ENCODE results near the gene GPS2. TPM values are rescaled to one million over a fixed set of nuclear protein-coding genes. Genes with fewer than 3 reads are reported as not detected.

Gene GPS2
- total and polyA plus RNA-seq, 5 donors from 2014 or later, result 79.3 to 129 (median 103) TPM

DNA sequence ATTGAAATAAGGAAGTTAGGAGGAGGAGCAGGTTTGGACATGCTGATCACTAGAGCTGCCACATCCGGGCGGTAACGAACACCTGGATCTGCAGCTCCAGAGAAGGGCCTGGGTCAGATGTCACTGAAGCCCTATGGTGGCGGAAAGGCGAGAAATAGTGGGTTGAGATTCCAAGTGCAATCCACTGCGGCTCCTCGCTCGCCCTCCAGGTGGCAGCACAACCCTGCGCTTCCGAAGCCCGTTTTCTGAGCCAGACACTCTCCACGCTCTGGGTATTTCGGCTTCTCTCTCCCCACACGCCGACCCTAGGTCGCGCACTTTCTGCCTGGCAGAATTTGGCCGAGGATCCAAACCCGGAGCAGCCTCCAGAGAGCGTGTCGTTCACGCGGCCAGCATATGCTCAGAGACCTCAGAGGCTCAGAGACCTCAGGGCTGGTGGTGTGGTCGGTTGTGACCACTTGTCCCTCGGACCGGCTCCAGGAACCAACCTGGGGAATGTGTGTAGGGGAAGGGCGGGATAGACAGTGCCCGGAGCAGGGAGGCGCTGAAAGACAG, 34.6 kb downstream of the GPS2 start:
- ATAC-seq (ENCODE audit: low read depth in 2 of 2) (peak; percentile 89 to 91), DNase-seq (peak; percentile 76 to 86 (median 85))
- H3K9me3 Mint-ChIP-seq, result no peaks in the 10 kb centered on the region
- H3K4me1 Mint-ChIP-seq, result peaks cover 0 to 31% (median 12%) of the 10 kb centered on the region in 4 donors
- H3K27ac Mint-ChIP-seq, result peak overlapping the region in 1 of 3 donors; percentile 73
- Histone ChIP-seq H3K9me3 (ENCODE audit: control insufficient read depth in 2 of 2, low read length in 2 of 2) (no peaks in the 10 kb centered on the region), H3K27me3 (ENCODE audit: control insufficient read depth, insufficient read depth, low read length) (no peaks in the 10 kb centered on the region), H3K4me1 (ENCODE audit: control insufficient read depth, insufficient read depth, low read length, poor library complexity, severe bottlenecking) (peaks cover 21% of the 10 kb centered on the region), H3K4me3 (ENCODE audit: low read depth, low read length) (peak overlapping the region; percentile 48), H3K27ac (ENCODE audit: insufficient read depth, low read length, poor library complexity, severe bottlenecking) (no peak overlapping the region), H3K36me3 (ENCODE audit: control insufficient read depth, insufficient read depth, low read length) (no peaks in the 10 kb centered on the region)
- H3K4me3 Mint-ChIP-seq, result peak overlapping the region; percentile 82 to 87 (median 86)
- no peaks in the 10 kb centered on the region for H3K36me3 Mint-ChIP-seq
- H3K27me3 Mint-ChIP-seq, result peaks cover 49% of the 10 kb centered on the region

DNA sequence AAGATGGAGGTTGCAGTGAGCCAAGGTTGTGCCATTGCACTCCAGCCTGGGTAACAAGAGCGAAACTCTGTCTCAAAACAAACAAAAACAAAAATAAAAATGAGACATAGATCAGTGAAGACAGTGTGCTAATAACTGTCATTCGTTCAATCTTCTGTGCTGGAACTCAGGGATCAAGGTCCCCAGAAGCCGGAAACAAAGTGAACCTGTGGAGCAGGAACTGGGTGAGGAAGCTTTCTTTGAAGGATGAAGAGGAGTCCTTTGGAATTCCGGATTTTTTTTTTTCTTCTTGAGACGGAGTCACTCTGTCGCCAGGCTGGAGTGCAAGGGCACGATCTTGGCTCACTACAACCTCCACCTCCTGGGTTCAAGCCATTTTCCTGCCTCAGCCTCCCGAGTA, 35.7 kb downstream of the GPS2 start:
- Histone ChIP-seq H3K9me3 (ENCODE audit: control insufficient read depth in 2 of 2, low read length in 2 of 2) (no peaks in the 10 kb centered on the region), H3K27ac (ENCODE audit: insufficient read depth, low read length, poor library complexity, severe bottlenecking) (no peak overlapping the region), H3K4me1 (ENCODE audit: control insufficient read depth, insufficient read depth, low read length, poor library complexity, severe bottlenecking) (peaks cover 21% of the 10 kb centered on the region), H3K4me3 (ENCODE audit: low read depth, low read length) (no peak overlapping the region), H3K36me3 (ENCODE audit: control insufficient read depth, insufficient read depth, low read length) (no peaks in the 10 kb centered on the region), H3K27me3 (ENCODE audit: control insufficient read depth, insufficient read depth, low read length) (no peaks in the 10 kb centered on the region)
- Mint-ChIP-seq H3K27ac (no peak overlapping the region), H3K9me3 (no peaks in the 10 kb centered on the region), H3K27me3 (peaks cover 50% of the 10 kb centered on the region), H3K4me1 (peaks cover 0 to 31% (median 12%) of the 10 kb centered on the region in 4 donors), H3K4me3 (peak overlapping the region in 1 of 4 donors; percentile 86), H3K36me3 (no peaks in the 10 kb centered on the region)
- DNase-seq (no peak), ATAC-seq (ENCODE audit: low read depth in 2 of 2) (no peak)

DNA sequence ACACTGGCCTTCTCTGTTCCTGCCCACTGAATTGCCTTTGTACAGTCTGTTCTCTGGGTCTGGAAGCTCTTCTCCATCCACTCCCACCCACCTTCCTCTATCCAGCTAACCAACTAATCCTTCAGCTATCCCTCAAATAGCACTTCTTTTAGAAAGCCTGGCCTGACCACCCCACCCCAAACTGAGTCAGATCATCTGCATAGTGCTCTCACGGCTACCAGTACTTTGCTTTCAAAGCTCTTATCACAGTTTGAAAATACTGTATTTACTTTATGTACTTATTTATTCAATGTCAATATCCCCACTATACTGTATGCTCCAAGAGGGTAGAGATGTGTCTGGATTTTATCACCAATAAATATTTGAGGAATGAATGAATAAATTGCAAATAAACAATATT, 48.4 kb downstream of the GPS2 start:
- Mint-ChIP-seq H3K27me3 (peaks cover 41% of the 10 kb centered on the region), H3K4me1 (peaks cover 5 to 24% (median 12%) of the 10 kb centered on the region in 4 donors), H3K27ac (peak overlapping the region in 2 of 3 donors; percentile 20 to 78), H3K36me3 (no peaks in the 10 kb centered on the region), H3K9me3 (peaks cover 0 to 2% (median 0%) of the 10 kb centered on the region in 7 donors), H3K4me3 (peak overlapping the region in 1 of 4 donors; percentile 67)
- Histone ChIP-seq H3K27me3 (ENCODE audit: control insufficient read depth, insufficient read depth, low read length) (peaks cover 6% of the 10 kb centered on the region), H3K27ac (ENCODE audit: insufficient read depth, low read length, poor library complexity, severe bottlenecking) (no peak overlapping the region), H3K9me3 (ENCODE audit: control insufficient read depth in 2 of 2, low read length in 2 of 2) (no peaks in the 10 kb centered on the region), H3K4me3 (ENCODE audit: low read depth, low read length) (no peak overlapping the region), H3K4me1 (ENCODE audit: control insufficient read depth, insufficient read depth, low read length, poor library complexity, severe bottlenecking) (peaks cover 19% of the 10 kb centered on the region), H3K36me3 (ENCODE audit: control insufficient read depth, insufficient read depth, low read length) (no peaks in the 10 kb centered on the region)
- no peak for DNase-seq
- no peak for ATAC-seq (ENCODE audit: low read depth in 2 of 2)

DNA sequence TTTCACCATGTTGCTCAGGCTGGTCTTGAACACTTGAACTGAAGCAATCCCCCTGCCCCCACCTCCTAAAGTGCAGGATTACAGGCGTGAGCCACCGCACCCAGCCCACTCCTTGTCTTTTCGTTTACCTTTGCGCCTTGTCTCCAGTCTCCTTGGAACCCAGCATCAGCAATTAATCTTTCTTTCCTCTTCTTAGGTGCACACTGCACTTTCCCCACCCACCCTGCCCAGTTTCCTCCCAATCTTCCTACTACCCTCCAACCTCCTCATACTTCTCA, 51.4 kb downstream of the GPS2 start:
- peak overlapping the region; percentile 27 to 90 (median 66) for H3K4me3 Mint-ChIP-seq
- ATAC-seq (ENCODE audit: low read depth in 2 of 2) (no peak), DNase-seq (no peak)
- H3K4me1 Mint-ChIP-seq, result peaks cover 5 to 32% (median 13%) of the 10 kb centered on the region in 4 donors
- H3K9me3 Mint-ChIP-seq, result peaks cover 0 to 2% (median 0%) of the 10 kb centered on the region in 7 donors
- Histone ChIP-seq H3K4me3 (ENCODE audit: low read depth, low read length) (no peak overlapping the region), H3K27me3 (ENCODE audit: control insufficient read depth, insufficient read depth, low read length) (peaks cover 6% of the 10 kb centered on the region), H3K4me1 (ENCODE audit: control insufficient read depth, insufficient read depth, low read length, poor library complexity, severe bottlenecking) (peaks cover 34% of the 10 kb centered on the region), H3K36me3 (ENCODE audit: control insufficient read depth, insufficient read depth, low read length) (peaks cover 5% of the 10 kb centered on the region), H3K27ac (ENCODE audit: insufficient read depth, low read length, poor library complexity, severe bottlenecking) (no peak overlapping the region), H3K9me3 (ENCODE audit: control insufficient read depth in 2 of 2, low read length in 2 of 2) (no peaks in the 10 kb centered on the region)
- H3K27me3 Mint-ChIP-seq, result peaks cover 33% of the 10 kb centered on the region
- H3K36me3 Mint-ChIP-seq, result no peaks in the 10 kb centered on the region
- H3K27ac Mint-ChIP-seq, result no peak overlapping the region

DNA sequence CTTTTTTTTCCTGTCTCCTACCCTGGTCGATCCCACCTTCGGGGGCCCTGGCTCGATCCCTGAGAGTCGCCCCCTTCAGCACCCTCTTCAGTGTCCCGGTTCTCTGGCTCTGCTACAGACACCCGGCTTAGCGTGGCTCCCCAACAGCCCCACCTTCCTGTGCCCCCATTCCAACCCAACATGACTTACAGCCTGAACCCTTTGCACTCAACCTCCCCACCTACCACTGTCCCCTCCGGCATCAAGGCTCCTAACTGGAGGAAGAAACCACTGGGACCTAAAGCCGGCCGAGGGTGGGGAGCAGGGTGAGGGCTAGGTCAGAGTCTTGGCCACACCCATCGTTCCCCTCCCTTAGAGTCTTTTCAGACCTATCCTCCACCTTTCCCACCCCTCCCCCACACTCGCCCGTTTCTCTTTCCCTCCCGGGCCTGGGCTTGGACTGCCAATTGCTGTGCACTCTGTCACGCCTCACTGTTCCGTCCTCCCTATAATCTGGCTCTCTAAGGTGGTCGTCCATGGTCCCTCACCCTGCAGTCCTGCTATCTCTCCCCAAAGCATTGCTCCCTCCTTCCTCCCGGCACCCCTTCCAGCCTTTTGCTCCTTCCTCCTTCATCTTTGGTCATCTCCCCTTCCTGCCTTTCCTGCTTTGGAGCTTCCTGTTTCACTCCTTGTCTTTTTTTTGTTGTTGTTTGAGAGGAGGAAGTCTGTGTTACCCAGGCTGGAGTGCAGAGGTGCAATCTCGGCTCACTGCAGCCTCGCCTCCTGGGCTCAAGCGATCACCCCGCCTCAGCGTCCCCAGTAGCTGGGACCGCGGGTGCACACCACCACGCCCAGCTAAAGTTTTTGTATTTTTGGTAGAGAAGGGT, 52.0 kb downstream of the GPS2 start:
- Mint-ChIP-seq H3K27ac (peak overlapping the region in 2 of 3 donors; percentile 26 to 42), H3K4me3 (peak overlapping the region; percentile 58 to 90 (median 72)), H3K9me3 (peaks cover 0 to 2% (median 0%) of the 10 kb centered on the region in 7 donors), H3K27me3 (peaks cover 33% of the 10 kb centered on the region), H3K36me3 (no peaks in the 10 kb centered on the region), H3K4me1 (peaks cover 5 to 32% (median 13%) of the 10 kb centered on the region in 4 donors)
- ATAC-seq (ENCODE audit: low read depth in 2 of 2) (peak in 1 of 2 donors; percentile 26), DNase-seq (no peak)
- no peaks in the 10 kb centered on the region for H3K9me3 ChIP-seq (ENCODE audit: control insufficient read depth in 2 of 2, low read length in 2 of 2)
- no peak overlapping the region for H3K4me3 ChIP-seq (ENCODE audit: low read depth, low read length)
- H3K27me3 ChIP-seq (ENCODE audit: control insufficient read depth, insufficient read depth, low read length), result peaks cover 6% of the 10 kb centered on the region
- peaks cover 6% of the 10 kb centered on the region for H3K36me3 ChIP-seq (ENCODE audit: control insufficient read depth, insufficient read depth, low read length)
- H3K27ac ChIP-seq (ENCODE audit: insufficient read depth, low read length, poor library complexity, severe bottlenecking), result no peak overlapping the region
- peaks cover 34% of the 10 kb centered on the region for H3K4me1 ChIP-seq (ENCODE audit: control insufficient read depth, insufficient read depth, low read length, poor library complexity, severe bottlenecking)

Other genes with a start within 250 kb of the GPS2 start
Only the 30 nearest of the 34 such genes appear.
- not detected for gene ASGR2, start 200.5 kb downstream of the GPS2 start, total RNA-seq
- not detected for gene ASGR2, start 200.5 kb downstream of the GPS2 start, polyA plus RNA-seq
- not detected for gene ASGR1, start 136.0 kb downstream of the GPS2 start, total RNA-seq
- gene ASGR1, start 136.0 kb downstream of the GPS2 start, polyA plus RNA-seq, result under 1 TPM in 1 of 4 donors, not detected in 3; 0.24 TPM
- 2.9 TPM for gene DLG4, start 95.5 kb downstream of the GPS2 start, total RNA-seq
- gene DLG4, start 95.5 kb downstream of the GPS2 start, polyA plus RNA-seq, result under 1 TPM; 0.22 to 0.73 (median 0.42) TPM
- 277 TPM for gene ACADVL, start 95.4 kb downstream of the GPS2 start, total RNA-seq
- gene ACADVL, start 95.4 kb downstream of the GPS2 start, polyA plus RNA-seq, result 10 to 100 TPM; 73.6 to 92.3 (median 84.9) TPM
- gene DVL2, start 80.8 kb downstream of the GPS2 start, total RNA-seq, result 35.8 TPM
- gene DVL2, start 80.8 kb downstream of the GPS2 start, polyA plus RNA-seq, result 10 to 100 TPM; 10.5 to 19.4 (median 15.7) TPM
- gene PHF23, start 75.9 kb downstream of the GPS2 start, total RNA-seq, result 16.0 TPM
- gene PHF23, start 75.9 kb downstream of the GPS2 start, polyA plus RNA-seq, result 10 to 100 TPM; 17.0 to 24.8 (median 21.2) TPM
- 227 TPM for gene GABARAP, start 72.9 kb downstream of the GPS2 start, total RNA-seq
- gene GABARAP, start 72.9 kb downstream of the GPS2 start, polyA plus RNA-seq, result 1,000 to 10,000 TPM in 2 of 4 donors, 100 to 1,000 TPM in 2; 939 to 1,205 (median 986) TPM
- 114 TPM for gene CTDNEP1, start 63.6 kb downstream of the GPS2 start, total RNA-seq
- 10 to 100 TPM; 33.0 to 40.7 (median 38.8) TPM for gene CTDNEP1, start 63.6 kb downstream of the GPS2 start, polyA plus RNA-seq
- 31.6 TPM for gene ELP5, start 63.1 kb downstream of the GPS2 start, total RNA-seq
- 10 to 100 TPM; 54.5 to 74.0 (median 59.0) TPM for gene ELP5, start 63.1 kb downstream of the GPS2 start, polyA plus RNA-seq
- gene CLDN7, start 52.9 kb downstream of the GPS2 start, total RNA-seq, result not detected
- gene CLDN7, start 52.9 kb downstream of the GPS2 start, polyA plus RNA-seq, result 1 to 10 TPM in 2 of 4 donors, under 1 TPM in 2; 0.55 to 2.0 (median 1.3) TPM
- not detected for gene SLC2A4, start 33.6 kb downstream of the GPS2 start, total RNA-seq
- gene SLC2A4, start 33.6 kb downstream of the GPS2 start, polyA plus RNA-seq, result not detected
- gene YBX2, start 20.7 kb downstream of the GPS2 start, total RNA-seq, result not detected
- gene YBX2, start 20.7 kb downstream of the GPS2 start, polyA plus RNA-seq, result not detected
- gene EIF5A, start 7.7 kb downstream of the GPS2 start, total RNA-seq, result 485 TPM
- 100 to 1,000 TPM; 210 to 631 (median 398) TPM for gene EIF5A, start 7.7 kb downstream of the GPS2 start, polyA plus RNA-seq
- 39.5 TPM for gene NEURL4, start 14.0 kb upstream of the GPS2 start, total RNA-seq
- gene NEURL4, start 14.0 kb upstream of the GPS2 start, polyA plus RNA-seq, result 1 to 10 TPM in 2 of 4 donors, under 1 TPM in 2; 0.27 to 1.2 (median 0.83) TPM
- gene ACAP1, start 21.2 kb upstream of the GPS2 start, total RNA-seq, result 723 TPM
- gene ACAP1, start 21.2 kb upstream of the GPS2 start, polyA plus RNA-seq, result 100 to 1,000 TPM; 194 to 259 (median 213) TPM
- 1.3 TPM for gene KCTD11, start 36.8 kb upstream of the GPS2 start, total RNA-seq
- 1 to 10 TPM; 2.6 to 4.0 (median 2.9) TPM for gene KCTD11, start 36.8 kb upstream of the GPS2 start, polyA plus RNA-seq
- not detected for gene TMEM95, start 39.8 kb upstream of the GPS2 start, total RNA-seq
- not detected for gene TMEM95, start 39.8 kb upstream of the GPS2 start, polyA plus RNA-seq
- gene TNK1, start 65.7 kb upstream of the GPS2 start, total RNA-seq, result 4.8 TPM
- gene TNK1, start 65.7 kb upstream of the GPS2 start, polyA plus RNA-seq, result 1 to 10 TPM in 3 of 4 donors, under 1 TPM in 1; 0.42 to 3.8 (median 1.4) TPM
- 113 TPM for gene PLSCR3, start 79.2 kb upstream of the GPS2 start, total RNA-seq
- 100 to 1,000 TPM; 148 to 174 (median 153) TPM for gene PLSCR3, start 79.2 kb upstream of the GPS2 start, polyA plus RNA-seq
- 23.0 TPM for gene TMEM256, start 88.7 kb upstream of the GPS2 start, total RNA-seq
- 10 to 100 TPM; 64.9 to 80.9 (median 66.7) TPM for gene TMEM256, start 88.7 kb upstream of the GPS2 start, polyA plus RNA-seq
- 3.6 TPM for gene NLGN2, start 92.5 kb upstream of the GPS2 start, total RNA-seq
- not detected for gene NLGN2, start 92.5 kb upstream of the GPS2 start, polyA plus RNA-seq
- gene SPEM1, start 105.0 kb upstream of the GPS2 start, total RNA-seq, result not detected
- not detected for gene SPEM1, start 105.0 kb upstream of the GPS2 start, polyA plus RNA-seq
- not detected for gene SPEM2, start 110.3 kb upstream of the GPS2 start, total RNA-seq
- gene SPEM2, start 110.3 kb upstream of the GPS2 start, polyA plus RNA-seq, result not detected
- not detected for gene SPEM3, start 113.5 kb upstream of the GPS2 start, total RNA-seq
- gene SPEM3, start 113.5 kb upstream of the GPS2 start, polyA plus RNA-seq, result not detected
- 16.8 TPM for gene TMEM102, start 120.1 kb upstream of the GPS2 start, total RNA-seq
- 10 to 100 TPM; 22.3 to 28.4 (median 24.2) TPM for gene TMEM102, start 120.1 kb upstream of the GPS2 start, polyA plus RNA-seq
- gene FGF11, start 124.2 kb upstream of the GPS2 start, total RNA-seq, result 3.3 TPM
- gene FGF11, start 124.2 kb upstream of the GPS2 start, polyA plus RNA-seq, result under 1 TPM in 3 of 4 donors, not detected in 1; 0.07 to 0.27 (median 0.18) TPM
- 7.6 TPM for gene CHRNB1, start 129.7 kb upstream of the GPS2 start, total RNA-seq
- gene CHRNB1, start 129.7 kb upstream of the GPS2 start, polyA plus RNA-seq, result 10 to 100 TPM; 18.0 to 28.7 (median 27.0) TPM
- gene ZBTB4, start 164.3 kb upstream of the GPS2 start, total RNA-seq, result 53.5 TPM
- 10 to 100 TPM in 3 of 4 donors, 1 to 10 TPM in 1; 8.3 to 14.0 (median 11.0) TPM for gene ZBTB4, start 164.3 kb upstream of the GPS2 start, polyA plus RNA-seq
- gene SLC35G6, start 166.1 kb upstream of the GPS2 start, total RNA-seq, result not detected
- not detected for gene SLC35G6, start 166.1 kb upstream of the GPS2 start, polyA plus RNA-seq
- 568 TPM for gene POLR2A, start 169.0 kb upstream of the GPS2 start, total RNA-seq
- 10 to 100 TPM; 32.3 to 44.0 (median 37.2) TPM for gene POLR2A, start 169.0 kb upstream of the GPS2 start, polyA plus RNA-seq